HepG2 (cell line): Measurements from ENCODE around the gene ZBTB14. TPM values are rescaled to one million over a fixed set of nuclear protein-coding genes. Genes with fewer than 3 reads are reported as not detected.

Experiments used
- BCL6 ChIP-seq: IDR thresholded peaks from 2 replicates; pipeline ENCODE4 v1.6.1; 2016; ENCODE audit warnings: missing genetic modification reagents, missing compliant biosample characterization
- BHLHE40 ChIP-seq: IDR thresholded peaks from 2 replicates; pipeline ENCODE4 v1.6.1; 2011; ENCODE audit warnings: low read length, improper control_type of control experiment
- CREM ChIP-seq, 2 experiments: sonication (generic) in 1 of 2; formaldehyde crosslinking in 1 of 2; IDR thresholded peaks; 2 replicates each; pipeline versions ENCODE4 v1.4.0 to v1.6.1; 2016 to 2020; ENCODE audit warnings: antibody characterized with exemption in 1 of 2, mild to moderate bottlenecking in 1 of 2, missing genetic modification reagents in 1 of 2
- ETS1 ChIP-seq: sonication (generic); formaldehyde crosslinking; IDR thresholded peaks from 2 replicates; pipeline ENCODE4 v1.4.0; 2020; ENCODE audit warnings: missing genetic modification reagents
- FOSL2 ChIP-seq: sonication (generic); formaldehyde crosslinking; IDR thresholded peaks from 2 replicates; pipeline ENCODE4 v1.4.0; 2020; ENCODE audit warnings: missing genetic modification reagents
- FOXO4 ChIP-seq: sonication (generic); formaldehyde crosslinking; conservative IDR thresholded peaks from 2 replicates; pipeline ENCODE4 v1.8.1; 2023; ENCODE audit warnings: missing genetic modification reagents
- HNF4A ChIP-seq: sonication (generic); formaldehyde crosslinking; IDR thresholded peaks from 2 replicates; pipeline ENCODE4 v1.4.0; 2020; ENCODE audit warnings: missing genetic modification reagents
- NCOA2 ChIP-seq: sonication (generic); formaldehyde crosslinking; IDR thresholded peaks from 2 replicates; pipeline ENCODE4 v1.8.0; 2022; ENCODE audit warnings: inconsistent platforms
- NFKBIZ ChIP-seq: IDR thresholded peaks from 2 replicates; pipeline ENCODE4 v1.6.1; 2018; ENCODE audit warnings: missing genetic modification reagents, missing compliant biosample characterization
- NR2F1 ChIP-seq, 2 experiments: fragments of 450-650 bp in 1 of 2; formaldehyde crosslinking in 1 of 2; IDR thresholded peaks; 2 replicates each; pipeline versions ENCODE4 v1.5.0 to v1.6.1; 2016 to 2020; ENCODE audit warnings: mild to moderate bottlenecking in 1 of 2, missing compliant biosample characterization in 1 of 2, missing genetic modification reagents in 1 of 2, moderate library complexity in 1 of 2
- NR2F2 ChIP-seq: IDR thresholded peaks from 2 replicates; pipeline ENCODE4 v1.6.1; 2012; ENCODE audit warnings: low read depth, inconsistent platforms, borderline replicate concordance
- RBFOX2 ChIP-seq: fragments of 200-400 bp; formaldehyde crosslinking; IDR thresholded peaks from 2 replicates; pipeline ENCODE4 v1.6.1; 2017; ENCODE audit warnings: low read depth, mild to moderate bottlenecking, low read length
- SIX4 ChIP-seq: sonication (generic); formaldehyde crosslinking; IDR thresholded peaks from 2 replicates; pipeline ENCODE4 v1.4.0; 2020; ENCODE audit warnings: missing genetic modification reagents
- SRSF1 ChIP-seq: fragments of 200-400 bp; formaldehyde crosslinking; optimal IDR thresholded peaks from 2 replicates; pipeline ENCODE3; 2017; ENCODE audit warnings: mild to moderate bottlenecking, low read depth, low read length, moderate library complexity
- TBX2 ChIP-seq: sonication (generic); formaldehyde crosslinking; IDR thresholded peaks from 2 replicates; pipeline ENCODE4 v1.5.0; 2020; ENCODE audit warnings: missing genetic modification reagents, mild to moderate bottlenecking, borderline replicate concordance
- TCF7 ChIP-seq: sonication (generic); IDR thresholded peaks from 2 replicates; pipeline ENCODE4 v1.6.1; 2016; ENCODE audit warnings: antibody characterized with exemption, low read depth
- TFAP4 ChIP-seq: sonication (generic); IDR thresholded peaks from 2 replicates; pipeline ENCODE4 v1.6.1; 2016; ENCODE audit warnings: low read depth, borderline replicate concordance
- ZBTB43 ChIP-seq: sonication (generic); formaldehyde crosslinking; conservative IDR thresholded peaks from 2 replicates; pipeline ENCODE4 v1.4.0; 2020; ENCODE audit warnings: missing genetic modification reagents
- ZMYM3 ChIP-seq: sonication (generic); formaldehyde crosslinking; IDR thresholded peaks from 2 replicates; pipeline ENCODE4 v1.5.1; 2020; ENCODE audit warnings: mild to moderate bottlenecking, missing genetic modification reagents
- ZMYM4 ChIP-seq: sonication (generic); formaldehyde crosslinking; IDR thresholded peaks from 2 replicates; pipeline ENCODE4 v1.8.1; 2023; ENCODE audit warnings: mild to moderate bottlenecking, missing genetic modification reagents
- ZNF12 ChIP-seq: sonication (generic); formaldehyde crosslinking; IDR thresholded peaks from 2 replicates; pipeline ENCODE4 v1.5.0; 2020; ENCODE audit warnings: missing genetic modification reagents
- ZNF224 ChIP-seq: sonication (generic); formaldehyde crosslinking; IDR thresholded peaks from 2 replicates; pipeline ENCODE4 v1.5.0; 2020; ENCODE audit warnings: mild to moderate bottlenecking, missing genetic modification reagents
- ZNF326 ChIP-seq: sonication (generic); formaldehyde crosslinking; IDR thresholded peaks from 2 replicates; pipeline ENCODE4 v1.4.0; 2020; ENCODE audit warnings: missing genetic modification reagents, borderline replicate concordance
- ZNF550 ChIP-seq: sonication (generic); formaldehyde crosslinking; IDR thresholded peaks from 2 replicates; pipeline ENCODE4 v1.4.0; 2020; ENCODE audit warnings: mild to moderate bottlenecking, missing genetic modification reagents, borderline replicate concordance
- ZNF614 ChIP-seq: IDR thresholded peaks from 2 replicates; pipeline ENCODE4 v1.6.1; 2018; ENCODE audit warnings: missing biosample characterization, missing genetic modification reagents, inconsistent platforms, borderline replicate concordance
- ZNF644 ChIP-seq: IDR thresholded peaks from 2 replicates; pipeline ENCODE4 v1.6.1; 2016; ENCODE audit warnings: low read depth
- ZNF720 ChIP-seq: sonication (generic); formaldehyde crosslinking; IDR thresholded peaks from 2 replicates; pipeline ENCODE4 v1.4.0; 2020; ENCODE audit warnings: missing genetic modification reagents
- polyA plus RNA-seq, 8 experiments: library from polyadenylated mRNA; depleted of rRNA in 3 of 8; stranded (reverse) in 7 of 8; unstranded in 1 of 8; fragments of >200 nt; fragmentation: Illumina TruSeq in 4 of 8; extraction: Trizol in 4 of 8; gene quantifications; 2 replicates each; pipeline versions ENCODE4 v1.2.1 to v1.2.3, GENCODE V29; 2011 to 2016; ENCODE audit warnings: low read depth in 4 of 8, missing spikeins in 1 of 8, mixed read lengths in 1 of 8; ENCODE audit not compliant: insufficient read depth in 1 of 8
- total RNA-seq, 5 experiments: library from RNA; depleted of rRNA; stranded (reverse); fragments of >200 nt; fragmentation: Illumina TruSeq; extraction: Trizol; gene quantifications; 2 replicates each; pipeline ENCODE4 v1.2.3, GENCODE V29; 2016; ENCODE audit warnings: low read depth in 1 of 5

ZBTB14 gene
- total and polyA plus RNA-seq, 2 of the 13 experiments (the other 11 are each of a cell fraction or from before 2014, with no cell fraction given), result 8.0 to 14.4 TPM

- TF ChIP-seq NR2F1 (CRISPR knock-in tag; IDR thresholded peaks at IDR 0.05) (peak; percentile 40 to 68; a peak in 2 of 4 replicates), NR2F2 (peak; percentile 87), ZBTB43 (CRISPR knock-in tag) (0 out of 2 replicates have a peak, but pooled peaks have one; percentile 22), FOXO4 (no peak), ZNF644 (CRISPR knock-in tag) (0 out of 2 replicates have a peak, but pooled peaks have one; percentile 12), BHLHE40 (no peak), HNF4A (CRISPR knock-in tag) (peak; percentile 91), RBFOX2 (0 out of 2 replicates have a peak, but pooled peaks have one; percentile 20), TFAP4 (peak; percentile 49; the same call in 1 of the 2 replicates), NCOA2 (peak; percentile 98), SRSF1 (no peak), ZMYM4 (CRISPR knock-in tag) (0 out of 2 replicates have a peak, but pooled peaks have one; percentile 23), ZNF550 (no peak), TCF7 (peak; percentile 62), NFKBIZ (peak; percentile 49; the same call in 1 of the 2 replicates), ZNF326 (no peak), CREM (IDR thresholded peaks at IDR 0.05) (peak; percentile 70), CREM (CRISPR knock-in tag; IDR thresholded peaks at IDR 0.05) (no peak), ZNF224 (CRISPR knock-in tag) (no peak), TBX2 (0 out of 2 replicates have a peak, but pooled peaks have one; percentile 65), SIX4 (CRISPR knock-in tag) (0 out of 2 replicates have a peak, but pooled peaks have one; percentile 36), ETS1 (CRISPR knock-in tag) (no peak), BCL6 (peak; percentile 96), FOSL2 (peak; percentile 52), ZNF720 (CRISPR knock-in tag) (no peak), ZNF12 (CRISPR knock-in tag) (0 out of 2 replicates have a peak, but pooled peaks have one; percentile 19), ZNF614 (CRISPR knock-in tag) (peak; percentile 77), ZMYM3 (CRISPR knock-in tag) (peak; percentile 70; the same call in 1 of the 2 replicates)
Observed at GRCh38 chr18:5303636-5304035, 8.1 kb upstream of the ZBTB14 start (continued).
